NCI-H345 treated with DMSO at 0.1 percent for 48 hours (cell line): Measurements from ENCODE around the gene CDSN.
"Not testable (repeated sequence)": the region's sequence is repeated elsewhere in the genome, so short reads cannot be mapped to it uniquely, and the experiment has no call there.

ENCODE experiments used
- DNase-seq: peaks from one replicate; lab custom pipeline; 2025; ENCODE audit not compliant: unreplicated experiment; lab: John Stamatoyannopoulos, UW

The CDSN gene

GRCh38 chr6:31090275-31090972, 29.8 kb downstream of the CDSN start:
- DNase-seq: no peak

DNA sequence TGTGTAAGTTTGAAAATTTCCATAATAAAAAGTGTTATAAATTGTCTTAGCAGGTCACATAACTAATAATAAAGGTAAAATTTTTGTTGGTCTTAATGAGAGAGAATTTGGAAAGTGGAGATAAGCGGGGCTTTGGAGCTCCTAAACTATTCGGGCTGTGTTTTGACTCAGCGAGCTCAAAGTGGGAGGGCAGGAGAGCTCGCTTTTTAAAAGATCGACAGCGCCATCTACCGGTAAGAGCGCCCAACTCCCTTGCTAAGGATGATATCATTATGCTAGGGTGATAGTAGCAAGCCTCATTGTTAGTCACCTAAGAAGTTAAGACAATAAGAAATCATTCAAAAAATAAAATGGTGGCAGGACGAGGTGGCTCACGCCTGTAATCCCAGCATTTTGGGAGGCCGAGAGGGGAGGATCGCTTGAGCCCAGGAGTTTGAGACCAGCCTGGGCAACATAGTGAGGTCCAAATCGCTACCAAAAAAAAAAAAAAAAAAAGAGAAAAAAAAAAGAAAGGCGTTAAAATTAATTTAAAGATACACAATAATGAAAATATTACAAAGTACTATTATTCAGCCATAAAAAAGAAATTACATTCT, 32.7 kb downstream of the CDSN start:
- DNase-seq: peak; percentile 60

DNA sequence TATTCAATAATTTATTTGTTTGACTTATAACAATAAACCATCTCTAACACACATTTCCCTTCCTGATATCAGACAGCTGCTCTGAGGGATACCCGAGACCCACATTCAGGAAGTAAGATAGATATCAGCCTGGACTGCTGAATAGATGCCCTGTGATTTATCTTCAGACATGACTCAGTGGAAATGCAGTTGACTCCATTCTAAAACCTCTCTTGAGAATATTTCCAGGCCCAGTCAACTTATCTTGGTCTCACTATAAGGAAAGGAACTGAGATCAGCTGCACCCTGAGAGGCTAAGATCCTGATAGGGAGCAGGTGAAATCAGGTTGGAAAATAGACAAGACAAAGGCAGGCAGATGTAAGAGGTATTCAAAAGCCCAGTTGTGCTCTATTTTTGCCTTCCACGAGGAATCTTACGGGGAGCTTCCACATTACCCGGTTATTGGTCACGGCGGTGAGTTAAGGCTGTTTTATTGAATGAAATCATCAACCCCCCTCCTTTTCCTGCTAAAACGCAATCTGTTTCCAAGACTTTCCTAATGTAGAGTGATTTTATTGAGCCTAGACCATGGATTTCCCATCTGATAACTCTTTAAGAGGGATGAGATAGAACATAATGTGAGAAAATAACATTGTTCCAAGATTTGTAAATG, 33.3 kb downstream of the CDSN start:
- no peak for DNase-seq

GRCh38 chr6:31083742-31084354, 36.4 kb downstream of the CDSN start:
- DNase-seq: no peak

DNA sequence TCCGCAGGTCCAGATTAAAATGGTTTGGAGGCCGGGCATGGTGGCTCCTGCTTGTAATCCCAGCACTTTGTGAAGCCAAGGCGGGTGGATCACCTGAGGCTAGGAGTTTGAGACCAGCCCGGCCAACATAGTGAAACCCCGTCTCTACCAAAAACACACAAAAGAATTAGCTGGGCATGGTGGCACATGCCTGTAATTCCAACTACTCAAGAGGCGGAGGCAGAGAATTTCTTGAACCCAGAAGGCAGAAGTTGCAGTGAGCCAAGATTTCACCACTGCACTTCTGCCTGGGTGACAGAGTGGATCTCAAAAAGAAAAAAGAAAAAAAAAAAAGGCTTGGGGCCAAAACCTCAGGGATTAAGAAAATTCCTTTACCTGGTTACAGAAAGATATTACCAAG, 38.4 kb downstream of the CDSN start:
- DNase-seq: no peak

- DNase-seq: peak; percentile 57
These were observed 40.5 kb downstream of the CDSN start for GRCh38 chr6:31079656-31080261.

GRCh38 chr6:31076611-31077010, 43.6 kb downstream of the CDSN start:
- no peak for DNase-seq

DNA sequence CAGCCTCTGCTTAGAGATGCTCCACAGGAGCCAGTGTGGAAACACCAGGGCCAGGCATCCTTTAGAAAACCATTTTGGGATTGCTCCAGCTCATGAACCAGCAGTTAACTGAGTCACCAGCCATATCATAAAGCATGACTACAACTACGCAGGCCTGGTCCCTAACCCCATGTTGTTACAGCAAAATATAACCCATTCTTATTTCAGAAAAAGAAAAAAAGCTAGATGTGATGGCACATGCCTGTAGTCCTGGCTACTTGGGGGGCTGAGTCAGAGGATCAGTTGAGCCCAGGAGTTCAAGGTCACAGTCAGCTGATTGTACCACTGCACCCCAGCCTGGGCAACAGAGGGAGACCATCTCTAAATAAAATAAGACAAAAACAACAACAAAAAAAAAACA, 44.7 kb downstream of the CDSN start:
- no peak for DNase-seq

GRCh38 chr6:31074401-31074800, 45.8 kb downstream of the CDSN start:
- no peak for DNase-seq

DNA sequence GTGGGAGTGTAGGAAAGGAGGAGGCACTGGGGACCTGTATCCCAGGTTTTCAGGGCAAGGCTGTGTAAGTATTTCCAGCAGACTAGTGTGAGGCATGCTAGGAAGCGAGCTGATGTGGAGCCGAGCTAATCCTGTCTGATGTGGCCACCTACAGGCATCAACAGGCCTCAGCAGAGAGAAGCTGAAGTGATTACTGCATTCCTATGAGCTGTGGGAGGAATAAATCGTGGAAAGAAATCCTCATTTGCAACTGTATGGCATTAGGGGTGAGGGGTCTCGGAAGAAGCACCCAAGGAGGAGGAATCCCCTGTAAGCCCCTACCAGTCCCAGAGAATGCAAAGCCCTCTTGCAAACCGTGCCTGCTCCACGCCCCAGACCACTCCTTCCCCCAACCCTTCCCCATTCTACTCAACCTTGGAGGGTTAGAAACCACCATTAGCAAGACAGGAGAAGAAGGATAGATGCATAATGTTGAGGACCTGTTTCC, 49.5 kb downstream of the CDSN start:
- no peak for DNase-seq

GRCh38 chr6:31068669-31069340, 51.4 kb downstream of the CDSN start:
- DNase-seq: peak; percentile 41

DNA sequence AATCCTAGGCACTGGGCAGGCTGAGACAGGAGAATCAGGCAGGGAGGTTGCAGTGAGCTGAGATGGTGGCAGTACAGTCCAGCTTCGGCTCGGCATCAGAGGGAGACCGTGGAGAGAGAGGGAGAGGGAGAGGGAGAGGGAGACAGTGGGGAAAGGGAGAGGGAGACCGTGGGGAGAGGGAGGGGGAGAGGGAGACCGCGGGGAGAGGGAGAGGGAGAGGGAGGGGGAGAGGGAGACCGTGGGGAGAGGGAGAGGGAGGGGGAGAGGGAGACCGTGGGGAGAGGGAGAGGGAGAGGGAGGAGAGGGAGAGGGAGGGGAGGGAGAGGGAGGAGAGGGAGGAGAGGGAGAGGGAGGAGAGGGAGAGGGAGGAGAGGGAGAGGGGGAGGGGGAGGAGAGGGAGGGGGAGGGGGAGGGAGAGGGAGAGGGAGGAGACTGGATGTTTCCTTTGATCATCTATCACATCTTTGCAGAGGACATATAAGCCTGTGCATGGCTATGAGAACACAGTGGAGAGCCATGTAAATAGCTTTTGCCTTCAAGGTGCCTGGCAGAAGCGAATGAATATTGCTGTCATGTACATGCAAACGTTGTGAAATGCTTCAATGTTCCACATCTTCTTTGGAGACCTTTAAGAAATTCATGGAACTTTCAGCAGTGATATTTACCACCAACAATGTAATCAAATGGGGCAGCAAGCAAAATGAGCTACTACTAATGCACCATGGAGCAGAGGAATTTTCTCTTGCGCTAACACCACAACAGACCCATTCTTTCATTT, 52.2 kb downstream of the CDSN start:
- not testable (repeated sequence) for DNase-seq

GRCh38 chr6:31067028-31067427, 53.2 kb downstream of the CDSN start:
- DNase-seq: not testable (repeated sequence)

DNA sequence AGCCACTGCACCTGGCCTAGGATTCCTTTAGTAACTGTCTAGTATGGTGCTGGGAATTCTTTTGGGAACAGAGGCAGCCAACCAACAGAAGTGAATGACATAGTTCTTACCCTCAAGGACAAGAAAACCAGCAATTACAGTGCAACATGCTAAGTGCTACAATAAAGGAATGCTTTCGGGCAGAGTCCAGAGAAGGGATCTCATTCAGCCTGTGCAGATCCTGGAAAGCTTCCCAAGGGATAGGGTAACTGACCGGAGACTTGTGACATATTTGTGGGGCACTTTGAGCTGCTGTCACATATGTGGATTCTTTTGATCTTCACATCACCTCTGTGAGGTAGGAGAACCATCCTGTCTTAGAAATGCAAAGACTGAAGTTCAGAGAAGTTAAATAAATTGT, 54.7 kb downstream of the CDSN start:
- DNase-seq: no peak
